Upper lobe of left lung (tissue), 4 donors: Measurements from ENCODE around the gene USP24.

Source experiments
- CTCF ChIP-seq, 6 experiments: fragments of 450-650 bp in 4 of 6; fragments of 200-600 bp in 2 of 6; sonication (generic) in 2 of 6; IDR thresholded peaks; one replicate each; pipeline ENCODE4 v1.5.1; 2016 to 2019; ENCODE audit warnings: antibody characterized with exemption in 6 of 6
- EP300 ChIP-seq, 4 donors: sonication (generic); formaldehyde crosslinking; IDR thresholded peaks; one replicate each; pipeline ENCODE4 v1.5.1; 2017; ENCODE audit warnings: antibody characterized with exemption in 4 of 4, control low read depth in 2 of 4
- POLR2A ChIP-seq, 4 donors: fragments of 450-650 bp; IDR thresholded peaks; one replicate each; pipeline ENCODE4 v1.5.1; 2016 to 2017; ENCODE audit warnings: antibody characterized with exemption in 4 of 4, mild to moderate bottlenecking in 2 of 4
- POLR2AphosphoS5 ChIP-seq, 2 donors: sonication (generic); formaldehyde crosslinking; IDR thresholded peaks; one replicate each; pipeline ENCODE4 v1.5.1; 2017; ENCODE audit warnings: antibody characterized with exemption in 2 of 2

- TF ChIP-seq EP300 (IDR thresholded peaks at IDR 0.05) (no peak), POLR2A (IDR thresholded peaks at IDR 0.05) (no peak), POLR2AphosphoS5 (IDR thresholded peaks at IDR 0.05) (no peak), CTCF (IDR thresholded peaks at IDR 0.05) (no peak)
These were observed 40.7 kb upstream of the USP24 start for GRCh38 chr1:55255901-55256300.
